ENCODE data around the gene POLE. TPM values are rescaled to one million over a fixed set of nuclear protein-coding genes. Genes with fewer than 3 reads are reported as not detected.

POLE gene
- polyA plus RNA-seq, 10 donors, result 21.1 to 45.3 (median 29.5) TPM

DNA sequence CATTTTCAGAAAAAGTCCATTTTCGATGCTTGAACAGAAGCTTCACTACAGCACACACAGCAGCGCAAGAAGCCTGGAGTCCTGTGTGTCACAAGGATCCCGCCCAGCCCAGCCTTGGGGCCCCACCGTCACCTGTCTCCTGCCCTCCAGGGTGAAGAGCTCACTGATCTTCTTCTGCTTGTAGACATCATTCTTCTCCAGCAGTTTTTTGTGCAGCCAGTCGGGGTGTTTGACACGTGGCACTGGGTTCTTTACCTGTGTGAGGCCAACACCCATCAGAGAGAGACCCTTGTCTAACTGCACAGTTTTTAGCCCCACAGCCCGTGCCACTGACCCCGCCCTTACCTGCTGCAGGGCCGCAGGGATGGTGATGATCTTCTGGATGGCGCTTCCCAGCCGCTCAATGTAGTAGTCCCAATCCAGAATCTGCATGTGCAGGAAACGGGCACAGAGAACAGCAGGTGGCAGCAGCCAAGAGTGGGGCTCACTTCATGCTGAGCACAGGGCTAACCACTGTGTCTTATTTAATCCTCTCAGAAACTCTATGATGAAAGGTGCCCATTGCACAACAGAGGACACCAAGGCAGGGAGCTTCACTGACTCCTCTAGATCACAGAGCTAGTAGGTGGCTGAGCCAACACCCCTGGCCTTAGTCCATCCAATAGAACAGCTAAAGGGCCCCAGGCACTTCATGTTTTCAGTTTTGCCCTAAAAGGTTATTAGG is 30.0 kb downstream of the POLE start:
- no peak for DNase-seq

DNA sequence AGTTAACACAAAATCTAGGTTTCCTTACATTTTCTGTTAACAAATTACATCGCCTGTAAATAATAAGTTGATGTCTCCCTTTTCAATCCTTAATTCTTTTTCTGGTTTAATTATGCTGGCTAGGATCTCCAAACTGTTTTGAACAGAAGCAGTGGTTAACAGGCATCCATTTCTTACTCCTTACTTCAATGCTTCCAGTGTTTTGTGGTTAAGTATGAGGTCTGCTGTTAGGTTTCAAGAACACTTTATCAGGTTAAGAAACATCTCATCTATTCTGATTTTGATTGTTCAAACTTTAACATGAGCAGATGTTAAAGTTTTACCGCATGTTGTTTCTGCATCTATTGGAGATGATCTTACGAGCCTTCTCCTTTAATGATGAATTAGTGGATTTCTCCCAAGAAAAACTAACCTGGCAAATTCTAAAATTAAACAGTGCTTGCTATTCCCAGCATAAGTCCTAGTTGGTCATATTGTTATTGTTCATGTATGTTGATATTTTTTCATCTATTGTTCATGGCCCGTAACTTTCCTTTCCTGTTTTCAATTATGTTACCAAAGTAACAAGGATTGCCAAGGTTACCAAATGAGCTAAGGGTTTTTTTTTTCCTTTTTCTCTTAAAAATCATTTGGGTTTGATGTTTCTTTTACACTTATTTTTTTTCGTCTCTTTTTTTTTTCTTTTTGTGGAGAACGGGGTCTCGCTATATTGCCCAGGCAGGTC is 33.4 kb downstream of the POLE start:
- DNase-seq, result no peak

DNA sequence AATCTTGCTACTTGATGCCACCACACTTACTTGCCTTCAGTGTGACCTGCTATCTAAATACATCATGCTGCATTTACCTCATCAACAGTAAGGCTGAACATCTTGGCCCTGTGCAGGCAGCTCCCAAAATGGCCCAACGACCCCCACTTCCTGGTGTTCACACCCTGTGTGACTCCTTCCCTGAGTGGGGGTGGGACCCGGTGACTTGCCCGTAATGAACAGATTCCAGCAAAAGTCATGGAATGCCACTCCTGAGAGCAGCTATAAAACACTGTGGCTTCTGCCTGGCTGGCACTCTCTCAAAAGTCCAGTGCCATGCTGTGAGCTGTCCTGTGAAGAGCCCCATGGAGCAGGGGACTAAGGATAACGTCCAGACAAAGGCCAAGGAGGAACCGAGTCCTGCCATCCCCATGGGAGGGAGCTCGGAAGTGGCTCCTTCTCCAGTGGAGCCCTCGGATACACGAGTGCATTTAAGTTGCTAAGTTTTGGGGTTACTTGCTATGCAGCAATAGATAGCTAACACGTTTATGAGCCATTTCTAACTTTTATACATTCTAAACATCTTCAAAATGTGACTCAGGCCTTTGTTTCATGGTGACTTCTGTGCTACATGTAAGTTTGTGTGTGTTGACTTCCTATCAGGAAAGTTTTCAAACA is 35.6 kb downstream of the POLE start:
- no peak for DNase-seq

DNA sequence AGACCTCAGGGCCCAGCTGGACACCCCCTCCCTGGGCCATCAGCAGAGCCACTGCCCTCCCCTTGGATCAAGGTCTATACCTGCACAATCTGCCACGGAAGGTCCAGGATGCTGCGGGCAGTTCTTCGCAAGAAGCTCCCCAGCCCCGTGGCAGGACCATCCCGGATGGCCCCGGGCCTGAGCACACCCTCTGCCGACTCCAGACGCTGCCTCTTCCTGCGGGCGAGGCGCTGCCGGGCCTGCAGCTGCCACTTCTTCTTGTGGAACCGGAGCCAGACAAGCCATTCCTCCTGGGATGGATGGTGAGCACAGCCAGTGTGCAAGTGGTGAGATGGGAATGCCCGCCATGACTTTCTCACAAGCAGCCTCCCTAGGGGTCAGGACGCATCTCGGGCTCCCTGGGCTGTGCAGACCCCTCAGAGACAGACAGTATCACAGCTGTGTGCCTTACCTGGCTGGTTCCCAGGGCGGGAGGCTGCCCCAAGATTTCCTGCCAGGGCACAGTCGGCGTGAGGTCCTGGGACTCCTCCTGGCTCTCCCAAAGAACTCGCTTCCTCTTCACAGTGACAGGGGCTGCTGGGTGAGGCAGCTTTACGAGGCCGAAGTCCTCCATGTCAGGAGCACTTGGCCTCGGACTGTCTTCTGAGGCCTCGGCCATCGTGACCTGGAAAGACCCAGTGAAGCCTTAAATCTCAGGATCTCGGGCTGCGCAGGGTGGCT is 37.8 kb downstream of the POLE start:
- DNase-seq, result no peak

DNA sequence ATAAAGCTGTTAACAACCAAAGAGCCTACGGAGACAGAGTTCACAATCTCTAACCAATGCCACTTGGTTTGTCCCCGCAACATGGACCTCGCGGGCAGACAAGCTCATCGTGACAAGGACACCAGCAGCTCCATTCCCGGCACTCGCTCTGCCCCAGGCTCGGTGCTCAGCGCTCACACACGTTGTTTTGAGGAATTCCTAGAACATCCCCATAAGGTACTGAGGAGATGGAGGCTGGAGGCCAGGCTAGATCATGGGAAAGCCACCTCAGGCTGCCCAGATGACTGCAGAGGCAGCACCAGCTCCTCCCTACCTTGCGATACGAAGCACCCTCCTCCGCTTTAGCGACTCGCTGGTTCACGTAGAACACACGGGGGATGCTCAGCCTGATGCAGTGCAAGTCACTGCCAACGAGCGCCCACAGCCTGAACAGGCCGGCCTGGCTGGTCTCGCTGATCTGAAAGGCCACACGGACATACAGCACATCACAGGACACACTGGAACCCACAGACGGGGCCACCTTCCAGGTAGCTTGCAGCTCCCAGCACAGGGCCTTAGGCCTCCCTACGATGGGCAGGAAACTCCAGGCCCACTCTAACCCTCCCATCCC is 38.4 kb downstream of the POLE start:
- no peak for DNase-seq

DNA sequence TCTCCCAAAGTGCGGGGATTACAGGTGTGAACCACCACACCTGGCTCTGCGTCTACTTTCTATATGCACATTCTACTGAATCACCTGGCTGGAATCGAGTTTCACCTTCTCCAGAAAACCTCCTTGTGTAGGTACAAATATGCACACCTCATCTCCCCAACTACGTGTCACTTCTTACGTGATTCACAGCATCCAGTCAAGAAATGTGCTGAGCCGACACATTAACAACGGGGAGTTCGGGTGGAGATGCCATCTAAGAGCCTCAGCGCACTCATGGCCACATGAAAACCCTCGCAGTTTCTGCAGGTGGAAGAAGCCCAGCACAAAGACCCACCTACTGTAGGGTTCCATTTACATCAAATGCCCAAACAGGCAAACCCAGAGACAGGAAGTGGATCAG is 39.3 kb downstream of the POLE start:
- DNase-seq, result no peak

DNA sequence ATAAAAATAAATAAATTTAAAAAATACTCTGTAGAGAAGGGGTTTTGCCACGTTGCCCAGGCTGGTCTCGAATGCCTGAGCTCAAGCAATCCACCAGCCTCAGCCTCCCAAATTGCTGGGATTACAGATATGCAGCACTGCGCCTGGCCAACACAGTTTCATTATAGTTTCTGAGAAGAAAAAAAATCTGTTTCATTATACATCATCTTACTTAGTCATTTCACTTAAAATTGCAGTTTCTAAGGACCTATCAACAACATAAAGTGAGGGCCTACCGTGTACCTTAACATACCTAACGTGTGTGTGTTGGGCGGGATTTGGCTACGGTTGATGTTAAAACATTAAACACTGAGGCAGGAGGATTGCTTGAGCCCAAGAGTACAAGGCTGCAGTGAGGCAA is 40.3 kb downstream of the POLE start:
- no peak for DNase-seq

DNA sequence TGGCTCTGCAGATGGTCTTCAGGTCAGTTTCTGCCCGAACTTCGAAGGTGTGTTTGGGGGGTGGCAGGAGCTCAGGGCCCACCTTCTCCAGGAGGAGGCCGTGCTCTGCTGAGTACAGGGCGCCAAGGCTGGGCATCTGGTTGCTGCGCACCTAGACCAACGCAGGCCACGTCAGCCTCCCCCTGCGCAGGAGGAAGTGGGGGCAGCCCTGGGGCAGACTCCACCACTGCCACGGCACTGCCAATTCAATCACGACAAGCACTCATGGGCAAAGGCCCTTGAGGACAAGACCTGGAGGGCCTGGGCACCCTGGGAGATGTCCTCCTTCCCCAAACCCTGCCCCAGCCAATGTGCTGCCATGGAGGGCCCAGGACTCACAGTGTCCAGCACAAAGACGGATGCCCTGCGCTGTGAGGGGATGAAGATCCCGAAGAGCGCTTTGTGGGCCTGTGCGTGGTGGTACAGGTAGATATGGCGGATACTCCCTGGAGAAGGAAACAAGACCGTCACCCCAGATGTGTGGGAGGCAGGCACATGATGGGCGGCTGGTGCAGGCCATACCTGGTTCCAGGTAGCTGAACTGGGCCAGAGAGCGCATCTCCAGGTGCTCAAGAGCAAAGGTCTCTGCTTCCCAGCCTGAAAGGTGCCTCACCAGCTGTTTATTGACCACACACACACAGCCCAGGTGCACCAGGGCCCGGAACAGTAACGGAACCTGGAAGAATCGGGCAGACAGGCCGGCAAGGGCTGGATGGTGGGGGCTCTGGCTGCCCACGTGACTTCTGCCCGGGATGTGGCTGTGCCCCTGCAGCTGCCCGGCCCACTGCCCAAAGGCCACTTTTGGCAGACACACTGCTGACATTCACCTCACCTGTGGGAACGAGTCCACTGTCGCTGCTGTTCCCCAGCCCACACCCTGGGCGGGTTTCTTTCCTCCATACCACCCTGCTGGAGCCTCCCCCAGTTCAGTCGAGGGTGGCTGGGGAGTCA is 44.0 kb downstream of the POLE start:
- no peak for DNase-seq

DNA sequence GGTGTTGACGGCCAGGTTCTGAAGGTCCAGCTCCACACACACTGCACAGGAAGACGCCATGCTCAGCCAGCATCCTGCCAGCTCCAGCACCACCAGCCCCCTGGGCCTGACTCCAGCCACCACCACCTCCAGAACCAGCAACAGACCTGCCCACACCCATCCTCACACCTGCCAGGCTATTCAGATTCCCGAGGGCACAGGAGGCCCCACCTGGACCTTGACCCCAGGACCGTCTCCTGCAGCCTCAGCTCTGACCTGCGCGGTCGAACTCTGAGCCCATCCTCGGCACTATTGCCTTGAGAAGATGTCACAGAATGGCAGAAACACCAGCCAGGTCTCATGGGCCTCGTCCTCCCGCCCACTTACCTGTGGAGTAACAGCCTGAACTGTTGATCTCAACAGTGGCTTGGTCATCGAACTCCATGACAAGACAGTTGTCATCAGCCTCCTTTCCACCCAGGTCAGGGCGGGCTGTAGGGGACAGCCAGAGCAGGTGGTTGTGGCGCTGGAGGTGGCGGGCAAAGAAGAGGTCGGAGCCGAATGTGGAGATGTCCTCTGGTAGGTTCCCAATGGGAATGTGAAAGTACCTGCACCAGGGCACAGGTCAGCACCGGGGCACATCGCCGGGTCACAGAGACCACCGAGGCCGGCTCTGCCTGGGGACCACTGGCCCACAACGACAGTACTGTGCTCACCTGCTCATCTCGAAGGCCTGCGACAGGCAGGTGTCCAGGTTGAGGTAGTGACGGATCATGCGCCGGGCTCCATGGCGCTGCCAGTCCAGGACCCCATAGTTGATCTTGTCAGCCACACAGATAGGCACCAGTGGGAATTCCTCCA is 45.1 kb downstream of the POLE start:
- DNase-seq, result no peak

DNA sequence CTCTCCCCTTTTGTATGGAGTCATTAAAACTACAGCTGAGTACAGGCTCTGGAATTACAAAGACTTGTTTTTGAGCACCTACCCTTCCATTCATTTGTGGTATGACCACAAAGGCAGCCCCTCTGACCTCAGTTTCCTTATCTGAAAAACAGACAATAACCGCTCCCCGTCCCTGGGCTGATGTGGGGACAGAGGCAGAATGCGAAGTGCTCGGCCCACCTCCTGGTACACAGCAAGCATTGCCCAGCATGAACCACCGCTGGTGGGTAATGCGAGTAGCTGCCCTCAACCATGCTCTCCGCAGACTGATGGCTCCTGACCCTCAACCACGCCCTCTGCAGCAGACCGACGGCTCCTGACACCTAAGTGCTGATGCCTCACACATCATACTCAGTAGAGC is 46.2 kb downstream of the POLE start:
- DNase-seq, result no peak

DNA sequence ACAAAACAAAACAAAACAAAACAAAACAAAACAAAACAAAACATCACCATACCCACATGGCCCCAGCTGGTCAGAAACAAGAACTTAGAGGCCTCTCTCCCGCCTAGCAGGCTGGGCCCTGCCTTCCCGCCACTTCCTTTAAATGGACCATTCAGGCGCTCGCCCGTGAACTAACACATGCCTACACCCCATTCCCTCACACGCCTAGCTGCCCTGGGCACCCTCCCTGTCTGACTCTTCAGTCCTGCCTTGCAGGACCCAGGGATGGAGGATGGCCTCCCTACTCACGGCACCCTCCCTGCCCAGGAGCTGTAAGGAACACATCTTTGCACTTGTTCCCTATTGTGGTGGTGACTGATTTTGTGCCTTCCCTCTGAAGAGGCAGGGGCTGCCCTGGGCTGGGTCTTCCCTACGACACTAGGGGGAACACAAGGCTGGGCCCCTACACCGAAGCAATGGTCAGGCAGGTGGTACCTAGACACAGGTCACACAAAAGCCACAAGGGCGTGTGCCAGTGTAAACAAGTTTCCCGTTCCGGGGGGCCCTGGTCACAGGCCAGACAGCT is 47.1 kb downstream of the POLE start:
- no peak for DNase-seq

DNA sequence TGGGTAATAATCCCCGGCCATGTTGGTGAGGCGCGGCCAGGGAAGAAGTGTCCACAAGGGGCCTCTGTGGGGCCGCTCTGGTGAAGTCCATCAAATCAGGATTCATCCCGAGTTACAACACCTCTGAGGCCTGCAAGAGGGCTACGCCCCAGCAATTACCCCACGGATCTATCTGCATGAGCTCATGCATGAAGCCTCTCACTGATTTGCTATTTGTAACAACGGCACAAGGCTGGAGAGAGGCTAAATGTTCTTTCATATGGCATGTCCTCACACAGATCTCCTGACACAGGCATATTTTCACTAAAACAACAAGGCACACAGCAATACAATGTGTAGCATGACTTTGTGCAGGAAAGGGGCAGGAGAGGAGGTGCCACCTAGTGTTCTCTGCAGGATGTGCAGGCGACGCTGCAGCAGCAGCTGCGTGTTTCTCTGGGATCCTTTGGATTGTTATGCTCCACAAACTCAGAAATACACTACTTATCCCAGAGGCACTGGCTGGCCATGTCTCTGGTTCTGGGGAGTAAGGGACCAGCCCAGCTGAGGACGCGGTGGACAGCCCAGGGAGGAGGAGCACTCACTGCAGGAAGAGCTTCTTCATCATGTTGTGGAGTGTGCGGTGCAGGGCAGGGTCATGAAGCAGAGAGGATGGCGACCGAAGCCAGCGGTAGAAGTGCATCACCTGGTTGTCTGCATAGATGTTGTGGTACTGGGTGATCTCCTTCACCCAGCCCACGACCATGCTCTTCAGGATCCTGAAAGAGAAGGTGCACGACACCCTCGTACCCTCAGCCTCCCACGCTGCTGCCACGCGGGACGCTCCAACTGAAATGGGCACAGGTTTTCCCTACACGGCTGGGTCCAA is 48.4 kb downstream of the POLE start:
- DNase-seq, result peak in 1 of 3 donors; percentile 57

DNA sequence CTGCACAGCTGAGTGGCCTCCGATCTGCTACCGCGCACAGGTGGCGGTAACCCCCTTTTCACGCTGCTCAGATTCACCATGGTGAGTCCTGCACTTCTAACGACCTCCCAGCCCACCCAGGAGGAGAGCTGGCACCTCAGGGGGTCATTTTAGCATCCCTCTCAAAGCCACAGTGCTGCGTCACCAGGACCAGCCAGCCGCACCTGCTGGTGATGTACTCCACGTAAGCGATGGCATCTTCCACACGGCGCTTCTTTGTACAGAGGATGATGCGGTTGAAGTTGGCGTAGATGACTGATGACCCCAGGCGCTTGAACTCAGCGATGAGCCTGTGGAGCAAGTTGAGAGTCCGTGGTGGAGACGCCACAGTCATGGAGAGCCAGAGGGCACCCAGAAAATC is 49.3 kb downstream of the POLE start:
- DNase-seq, result no peak

DNA sequence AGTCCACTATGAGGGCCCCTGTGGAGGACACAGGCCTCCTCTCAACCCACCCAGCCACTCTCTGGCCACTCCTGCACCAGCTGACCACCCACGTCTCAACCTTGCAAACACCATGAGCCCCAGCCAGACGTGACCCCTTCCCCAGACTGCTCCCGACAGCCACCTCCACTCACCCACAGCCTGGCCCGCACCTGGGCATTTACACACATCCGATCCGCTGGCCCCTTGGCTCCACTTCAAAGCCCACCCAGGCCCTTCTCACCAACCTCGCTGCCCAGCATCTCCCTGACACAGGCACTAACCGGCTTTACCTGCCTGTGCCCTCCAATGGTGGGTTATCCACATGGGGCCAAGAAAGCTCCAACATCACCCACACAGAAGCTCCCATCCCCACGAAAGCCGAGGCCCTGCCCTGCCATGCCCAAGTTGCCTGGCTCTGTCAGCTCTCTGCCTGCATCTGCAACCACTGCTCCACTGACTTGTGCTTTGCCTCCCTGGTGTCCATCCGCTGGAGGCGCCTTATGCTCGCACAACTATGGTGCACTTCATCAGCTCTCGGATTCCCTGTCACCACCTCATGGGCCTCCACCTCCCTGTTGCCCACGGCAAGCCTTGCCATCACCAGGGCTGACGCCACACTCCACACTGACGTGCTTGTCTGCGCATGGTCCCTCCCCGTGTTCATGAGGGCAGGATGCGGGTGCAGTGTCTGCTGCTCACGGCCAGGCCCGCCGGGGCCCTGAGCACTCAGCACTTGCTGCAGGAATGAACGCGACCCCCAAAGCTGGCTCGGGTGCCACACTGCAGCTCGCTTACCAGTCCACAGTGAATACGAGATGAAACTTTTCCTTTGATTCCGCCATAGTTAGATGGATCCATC is 51.8 kb downstream of the POLE start:
- DNase-seq, result no peak

DNA sequence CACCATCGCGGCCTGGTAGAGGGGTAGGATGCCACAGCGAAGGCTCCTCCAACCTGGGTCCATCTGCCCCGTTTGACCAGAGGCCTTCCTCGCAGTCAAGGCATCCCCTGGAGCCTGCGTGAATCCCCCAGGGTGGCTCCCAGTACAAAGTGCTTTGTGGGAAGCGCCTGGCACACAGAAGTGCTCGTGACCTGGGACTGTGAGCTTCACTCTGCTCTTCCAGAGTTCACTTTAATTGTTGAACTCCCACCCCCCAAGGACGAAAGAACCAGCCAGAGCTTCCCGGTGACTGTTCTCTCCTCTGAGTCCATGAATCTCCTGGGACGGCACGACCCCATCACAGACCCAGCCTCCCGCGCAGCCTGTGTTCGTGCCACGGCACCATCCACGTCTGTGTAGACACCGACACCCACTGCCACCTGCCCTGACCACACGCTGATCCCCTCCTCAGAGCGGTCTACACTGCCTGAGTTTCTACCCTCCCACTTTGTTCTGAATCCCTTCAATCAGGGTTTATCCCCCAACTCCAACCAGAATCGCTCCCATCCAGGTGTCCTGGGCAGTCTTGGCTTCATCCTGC is 52.6 kb downstream of the POLE start:
- DNase-seq, result no peak

DNA sequence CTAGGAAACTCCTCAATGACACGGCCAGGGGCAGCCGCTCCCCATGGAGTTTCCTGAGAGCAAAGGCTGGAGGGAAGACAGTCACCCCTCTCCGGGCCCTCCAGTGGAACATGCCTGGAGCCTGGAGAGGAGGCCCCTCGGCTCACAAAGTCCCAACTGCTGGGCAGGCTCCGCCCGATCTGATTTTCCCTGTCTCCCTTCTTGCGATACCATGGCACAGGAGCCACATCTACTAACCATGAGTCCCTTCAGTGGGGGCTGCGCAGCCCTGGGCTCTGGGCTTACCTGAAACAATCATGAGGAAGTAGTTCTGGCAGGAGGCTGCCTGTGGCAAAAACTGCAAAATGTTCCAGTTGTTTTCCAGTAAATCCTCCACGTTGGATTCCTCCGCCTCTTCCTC is 53.2 kb downstream of the POLE start:
- no peak for DNase-seq

DNA sequence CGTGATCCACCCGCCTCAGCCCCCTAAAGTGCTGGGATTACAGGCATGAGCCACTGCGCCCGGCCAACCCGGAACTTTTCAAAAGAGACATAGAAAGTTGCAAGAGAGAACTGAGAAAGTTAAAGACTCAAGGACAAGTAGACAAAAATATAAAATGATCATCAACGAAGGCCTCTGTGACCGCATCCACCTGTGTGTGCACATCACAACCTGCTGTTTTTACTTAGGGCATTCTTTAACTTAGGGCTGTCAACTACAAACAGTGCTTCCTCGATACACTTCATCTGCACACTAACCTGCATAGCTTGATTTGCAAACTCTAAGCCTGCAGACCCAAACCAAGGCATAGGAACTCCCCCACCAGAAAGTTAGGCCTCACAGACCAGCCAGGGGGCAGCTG is 53.7 kb downstream of the POLE start:
- DNase-seq, result no peak

Measured in muscle of back (tissue), 11 donors.